ENCODE results near the gene CEP85.
A peak's percentile ranks its signal among the peaks of the same experiment; 100 is the strongest.
"Not testable (repeated sequence)": the region's sequence is repeated elsewhere in the genome, so short reads cannot be mapped to it uniquely, and the experiment has no call there.

CEP85 gene

DNA sequence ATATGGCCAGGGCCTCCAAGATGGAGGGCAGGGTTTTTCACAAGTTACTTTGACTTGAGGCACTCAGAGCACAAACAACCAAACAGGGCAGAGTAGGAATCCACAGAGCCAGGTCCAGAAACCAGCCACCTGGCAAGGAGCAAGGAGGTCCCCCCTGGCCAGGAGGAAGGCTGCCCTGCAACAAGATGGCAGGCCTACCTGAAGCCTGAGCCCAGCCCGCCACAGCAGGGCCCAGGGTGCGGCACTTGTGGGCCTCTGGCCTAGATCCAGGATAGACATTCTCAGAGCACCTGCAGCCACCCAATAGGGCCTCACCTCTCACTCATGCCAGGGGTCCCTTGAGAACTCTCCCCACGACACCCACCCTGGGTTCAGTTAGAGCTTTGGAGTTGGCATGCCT lies 57.4 kb downstream of the CEP85 start:
- FAIRE-seq: no peak

GRCh38 chr1:26291939-26292338 lies 57.9 kb downstream of the CEP85 start:
- FAIRE-seq: no peak

GRCh38 chr1:26292735-26293134 lies 58.7 kb downstream of the CEP85 start:
- FAIRE-seq: not testable (repeated sequence)

GRCh38 chr1:26293911-26294463 lies 60.0 kb downstream of the CEP85 start:
- FAIRE-seq: no peak

DNA sequence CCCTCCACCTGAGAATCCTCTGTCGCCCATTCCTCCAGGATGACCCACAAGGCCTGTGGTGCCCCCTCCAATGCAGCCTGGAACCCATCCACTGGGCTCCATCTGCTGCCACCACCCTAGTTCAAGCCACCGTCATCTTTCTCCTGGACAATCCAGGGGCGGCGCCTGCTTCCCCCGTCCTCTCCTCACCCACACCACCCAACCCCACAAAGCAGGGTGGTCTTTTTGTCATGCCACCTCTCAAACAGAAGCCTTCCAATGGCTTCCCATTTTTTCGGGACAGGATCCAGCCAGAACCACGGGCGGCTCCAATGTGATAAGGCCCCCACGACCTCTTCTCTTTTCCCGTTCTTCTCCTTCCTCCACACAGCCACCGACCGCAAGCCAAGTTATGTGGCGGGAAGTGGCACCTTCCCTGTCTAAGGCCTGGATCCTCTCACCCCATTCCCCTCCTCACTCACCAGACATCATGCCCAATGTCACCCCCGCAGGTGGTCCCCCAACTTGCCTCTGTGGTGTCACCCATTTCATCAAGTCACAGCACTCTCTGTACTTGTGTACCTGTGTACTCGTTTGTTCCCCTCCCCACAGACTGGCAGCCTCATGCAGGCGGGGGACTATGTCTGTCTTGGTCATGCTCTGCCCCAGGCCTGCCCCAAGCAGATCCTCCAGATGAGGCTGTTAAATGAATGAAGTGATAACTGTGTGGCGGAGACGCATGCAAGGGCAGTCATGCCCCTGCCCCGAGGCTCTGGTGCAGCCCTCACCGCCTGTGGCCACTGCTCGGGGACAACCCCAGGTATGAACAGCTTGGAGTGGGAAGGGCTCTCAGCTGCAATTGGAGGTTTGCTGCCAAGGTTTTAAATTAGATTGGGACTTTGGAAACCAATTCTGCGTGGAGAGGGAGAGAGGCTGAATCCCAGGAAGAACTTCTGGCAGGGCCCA lies 61.5 kb downstream of the CEP85 start:
- FAIRE-seq: no peak

DNA sequence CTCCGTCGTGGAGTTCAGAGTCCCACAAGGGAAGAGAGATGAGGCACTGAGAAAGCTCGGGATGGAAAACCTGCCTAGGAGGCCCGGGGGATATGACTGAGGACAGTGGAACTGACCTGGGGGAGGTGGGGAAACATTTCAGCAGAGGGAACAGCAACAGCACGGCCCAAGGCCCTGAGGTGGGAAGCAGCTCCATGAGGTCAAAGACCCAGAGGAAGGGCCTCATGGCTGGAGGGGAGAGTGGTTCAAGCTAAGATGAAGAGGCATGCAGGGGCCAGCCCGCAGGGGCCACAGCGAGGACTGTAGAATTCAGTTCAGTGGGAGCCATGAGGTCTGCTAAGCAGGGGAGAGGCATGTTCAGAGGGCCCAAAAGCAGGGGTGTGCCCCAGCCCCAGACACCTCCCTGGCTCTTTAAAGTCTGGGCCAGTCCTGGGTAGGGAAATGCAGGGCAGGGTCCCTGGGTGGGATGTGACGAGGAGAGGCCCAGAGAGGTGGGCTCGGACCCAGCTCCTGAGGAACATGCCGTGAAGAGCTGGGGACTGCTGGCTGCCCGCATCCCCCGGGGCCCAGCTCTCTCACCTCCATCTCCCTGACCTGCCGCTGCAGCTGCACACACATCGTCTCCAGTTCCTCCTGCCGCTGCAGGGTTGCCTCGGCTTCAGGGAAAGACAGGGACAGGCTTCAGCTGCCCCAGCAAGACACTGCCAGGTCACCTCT lies 62.5 kb downstream of the CEP85 start:
- FAIRE-seq: no peak

- no peak for FAIRE-seq
Measured at GRCh38 chr1:26297057-26297790, 63.2 kb downstream of the CEP85 start.

GRCh38 chr1:26297791-26298124 lies 63.8 kb downstream of the CEP85 start:
- FAIRE-seq: no peak

DNA sequence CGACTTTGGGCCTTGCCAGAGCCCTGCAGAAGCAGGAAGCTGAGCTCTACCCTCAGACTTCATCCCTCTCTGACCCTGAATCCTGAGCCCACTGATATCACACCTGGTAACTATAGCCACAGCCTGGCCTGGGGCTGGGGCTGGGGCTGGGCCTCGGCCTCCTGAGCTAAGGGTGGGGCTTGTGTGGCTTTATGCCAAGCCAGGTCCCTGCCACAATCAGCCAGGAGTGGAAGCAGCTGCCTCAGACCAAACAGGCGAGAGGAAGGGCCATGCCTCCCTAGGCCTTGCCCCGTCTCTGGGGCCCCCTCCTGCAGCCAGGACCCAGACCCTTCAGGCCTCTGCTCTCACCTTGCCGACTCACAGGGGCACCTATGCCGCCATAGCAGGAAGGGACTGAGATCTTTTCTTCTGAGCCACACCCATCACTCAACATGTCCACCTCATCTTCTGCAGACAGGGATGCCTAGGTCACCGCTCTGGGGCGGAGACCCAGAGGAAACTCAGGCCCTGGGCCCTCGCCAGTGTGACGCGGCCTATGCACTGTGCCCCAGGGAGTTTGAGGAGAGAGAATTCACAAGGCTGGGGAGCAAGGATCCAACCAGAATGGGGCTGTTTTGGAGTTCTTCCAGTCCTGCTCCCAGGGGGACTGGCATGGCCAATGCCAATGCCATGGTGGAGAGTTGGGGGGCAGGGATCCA lies 66.7 kb downstream of the CEP85 start:
- FAIRE-seq: no peak

GRCh38 chr1:26302733-26303405 lies 68.9 kb downstream of the CEP85 start:
- no peak for FAIRE-seq

GRCh38 chr1:26305667-26306289 lies 71.8 kb downstream of the CEP85 start:
- FAIRE-seq: no peak

DNA sequence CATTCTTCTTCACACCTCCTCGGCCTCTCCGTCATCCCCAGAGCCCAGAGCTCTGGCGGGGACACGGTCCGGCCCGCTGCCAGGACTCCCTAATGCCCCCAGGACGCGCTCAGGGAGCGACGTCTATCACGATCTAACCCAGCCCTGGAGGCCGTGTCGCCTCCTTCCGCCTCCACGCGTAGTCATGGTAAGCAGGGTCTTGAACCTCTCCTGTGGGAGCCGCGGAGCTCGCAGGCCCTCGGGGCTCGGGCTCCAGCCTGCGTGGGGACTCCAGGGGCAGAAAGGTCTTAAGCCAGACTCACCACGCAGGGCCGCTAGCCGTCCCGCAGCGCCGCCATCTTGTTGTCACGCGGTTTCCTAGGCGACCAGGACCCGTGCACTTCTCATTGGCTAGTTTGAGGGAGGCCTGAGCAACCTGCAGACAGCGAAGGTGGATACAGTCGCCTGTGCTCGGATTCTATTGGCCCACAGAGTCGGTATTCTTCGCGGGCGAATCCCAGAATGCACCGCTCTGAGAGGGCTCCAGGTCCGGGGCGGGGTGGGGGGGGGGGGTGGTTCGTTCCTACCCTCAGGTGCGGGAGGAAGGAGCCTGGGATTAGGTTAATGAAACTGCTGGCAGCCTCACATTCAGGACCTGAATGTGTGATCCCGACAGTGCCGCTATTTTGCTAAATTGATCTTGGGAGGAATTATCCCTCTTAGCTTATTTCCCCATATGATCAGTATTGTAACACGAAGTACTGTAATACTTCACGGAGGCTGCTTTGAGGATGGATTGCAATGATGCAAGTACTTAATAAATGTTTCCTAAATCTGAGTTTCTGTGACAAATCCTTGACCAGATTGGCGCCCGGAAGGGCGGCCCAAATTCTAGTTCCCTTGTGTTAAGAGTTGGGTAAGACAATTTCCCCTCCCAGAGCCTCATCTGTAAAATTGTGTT lies 72.6 kb downstream of the CEP85 start, which contains the start of gene UBXN11:
TSS of gene UBXN11 (minus strand) at position 347 of the 940 bp plus-strand sequence. CDS start 3,753 bp downstream, outside the sequence.
- peak; percentile 66 for FAIRE-seq

GRCh38 chr1:26307363-26307781 lies 73.4 kb downstream of the CEP85 start:
- FAIRE-seq: no peak

- not testable (repeated sequence) for FAIRE-seq
Measured at GRCh38 chr1:26307966-26308899, 74.2 kb downstream of the CEP85 start.

DNA sequence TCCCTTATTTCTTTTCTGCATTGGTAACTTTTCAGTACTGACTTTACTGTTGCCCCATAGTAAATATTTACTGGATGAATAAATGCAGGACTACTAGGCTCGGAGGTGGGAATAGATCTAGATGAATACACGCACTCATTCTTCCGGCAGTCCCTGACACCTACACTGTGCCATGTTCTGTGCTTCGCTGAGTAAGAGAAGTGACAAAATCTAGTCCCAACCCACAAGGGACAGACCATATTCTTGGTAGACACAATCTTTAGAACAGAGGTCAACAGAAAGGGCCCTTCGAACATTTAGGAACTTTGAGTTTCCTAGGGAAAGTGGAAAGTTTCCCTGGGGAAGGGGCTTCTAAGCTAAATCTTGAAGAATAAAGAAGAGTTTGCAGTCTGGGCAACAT lies 80.5 kb downstream of the CEP85 start:
- FAIRE-seq: no peak

GRCh38 chr1:26315874-26316850 lies 82.2 kb downstream of the CEP85 start:
- FAIRE-seq: no peak

DNA sequence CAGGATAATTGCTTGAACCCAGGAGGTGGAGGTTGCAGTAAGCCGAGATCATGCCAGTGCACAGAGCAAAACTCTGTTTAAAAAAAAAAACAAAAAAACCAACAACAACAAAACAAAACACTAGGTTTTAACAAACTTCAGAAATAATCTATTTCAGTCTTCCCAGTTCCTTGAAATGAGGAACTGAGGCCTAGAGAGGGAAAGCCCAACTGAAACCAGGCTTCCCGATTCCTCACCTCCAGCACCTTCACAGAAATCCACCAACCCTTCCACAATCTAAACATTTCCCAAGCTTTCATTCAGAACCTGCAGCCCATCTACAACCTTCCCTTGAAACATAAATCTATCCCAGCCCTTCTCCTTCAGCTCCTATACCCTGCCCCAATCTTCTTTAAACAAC lies 83.1 kb downstream of the CEP85 start:
- no peak for FAIRE-seq

Measured in islet of Langerhans (tissue), 1 donor.